Ishikawa (cell line): ENCODE measurements around the gene ADGRL3.

Experiments used
- CEBPB ChIP-seq: IDR thresholded peaks from 2 replicates; pipeline ENCODE4 v1.6.1; 2012
- CREB1 ChIP-seq: IDR thresholded peaks from 2 replicates; pipeline ENCODE4 v1.6.1; 2012; ENCODE audit warnings: low read depth
- EP300 ChIP-seq: IDR thresholded peaks from 2 replicates; pipeline ENCODE4 v1.6.1; 2012; ENCODE audit warnings: borderline replicate concordance
- MAX ChIP-seq: IDR thresholded peaks from 2 replicates; pipeline ENCODE4 v1.6.1; 2012
- RAD21 ChIP-seq: IDR thresholded peaks from 2 replicates; pipeline ENCODE4 v1.6.1; 2012; ENCODE audit warnings: low read depth
- REST ChIP-seq: IDR thresholded peaks from 2 replicates; pipeline ENCODE4 v1.6.1; 2012; ENCODE audit warnings: low read depth, mild to moderate bottlenecking
- TCF12 ChIP-seq: IDR thresholded peaks from 2 replicates; pipeline ENCODE4 v1.6.1; 2012; ENCODE audit warnings: low read depth
- YY1 ChIP-seq: IDR thresholded peaks from 2 replicates; pipeline ENCODE4 v1.6.1; 2012; ENCODE audit warnings: low read depth
- ZBTB7A ChIP-seq: IDR thresholded peaks from 2 replicates; pipeline ENCODE4 v1.6.1; 2012; ENCODE audit warnings: low read depth

- no peak for TF ChIP-seq YY1
- TF ChIP-seq REST: no peak
- TF ChIP-seq MAX: no peak
- TF ChIP-seq RAD21: no peak
- TF ChIP-seq EP300: no peak
- TF ChIP-seq TCF12: no peak
- no peak for TF ChIP-seq ZBTB7A
- no peak for TF ChIP-seq CEBPB
- no peak for TF ChIP-seq CREB1
These were observed 759.0 kb downstream of the ADGRL3 start for GRCh38 chr4:61959087-61959486.
